ENCODE results near the gene HEATR5A.
"Not testable (repeated sequence)": the region's sequence is repeated elsewhere in the genome, so short reads cannot be mapped to it uniquely, and the experiment has no call there.

Gene HEATR5A

DNA sequence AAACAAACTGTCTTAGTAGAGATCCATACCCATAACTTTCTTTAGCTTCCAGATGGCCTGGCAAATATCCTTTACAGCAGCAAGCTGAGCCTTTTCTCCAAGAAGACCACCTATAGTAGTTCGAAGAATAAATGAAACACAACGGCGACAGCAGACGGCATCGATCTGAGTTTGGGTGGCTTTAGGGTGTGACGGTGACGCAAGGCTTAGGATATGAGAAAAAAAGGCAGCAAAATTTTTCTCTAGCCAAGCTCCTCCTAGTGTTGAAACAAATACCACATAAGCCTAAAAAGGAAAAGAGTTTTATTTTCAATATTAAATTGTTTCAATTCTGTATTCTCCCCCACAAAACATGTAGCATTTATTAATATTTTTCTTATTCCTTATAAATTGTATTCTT lies 33.3 kb downstream of the HEATR5A start:
- no peak for DNase-seq

DNA sequence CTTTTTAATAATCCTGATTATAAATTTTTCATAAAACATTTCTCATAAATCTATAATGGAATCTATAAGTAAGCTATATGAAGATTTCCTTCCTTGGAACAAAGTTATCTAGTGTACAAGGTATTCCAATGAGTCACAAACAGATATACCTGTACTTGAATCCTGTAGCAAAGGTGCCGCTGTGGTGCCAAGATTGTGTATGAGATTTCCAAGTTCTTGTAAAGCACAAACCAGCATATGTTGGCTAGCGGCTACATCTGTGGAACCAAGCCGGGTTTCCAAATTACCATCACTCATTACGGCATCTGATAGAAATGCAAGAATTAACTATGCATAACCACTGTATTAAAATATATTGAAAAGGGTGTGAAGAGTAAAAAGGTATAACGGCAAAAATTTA lies 34.1 kb downstream of the HEATR5A start:
- no peak for DNase-seq

DNA sequence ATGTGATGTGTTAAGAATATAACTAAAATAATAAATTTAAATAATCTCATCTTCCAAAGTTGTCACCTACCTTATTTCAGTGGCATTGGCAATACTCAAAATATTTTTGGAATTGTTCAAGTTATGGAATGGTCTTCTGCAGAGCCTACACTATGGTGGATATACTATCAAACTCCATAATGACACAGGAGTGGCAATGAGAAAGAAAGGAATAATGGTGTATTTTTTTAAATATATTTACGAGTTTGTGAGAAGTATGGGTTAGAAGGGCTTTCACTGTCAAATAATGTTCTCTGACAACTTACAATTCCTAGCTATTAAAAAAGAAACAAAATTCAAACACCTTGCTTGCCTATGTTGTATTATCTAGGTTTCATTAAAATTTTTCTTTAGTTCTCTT lies 38.1 kb downstream of the HEATR5A start:
- DNase-seq: no peak

DNA sequence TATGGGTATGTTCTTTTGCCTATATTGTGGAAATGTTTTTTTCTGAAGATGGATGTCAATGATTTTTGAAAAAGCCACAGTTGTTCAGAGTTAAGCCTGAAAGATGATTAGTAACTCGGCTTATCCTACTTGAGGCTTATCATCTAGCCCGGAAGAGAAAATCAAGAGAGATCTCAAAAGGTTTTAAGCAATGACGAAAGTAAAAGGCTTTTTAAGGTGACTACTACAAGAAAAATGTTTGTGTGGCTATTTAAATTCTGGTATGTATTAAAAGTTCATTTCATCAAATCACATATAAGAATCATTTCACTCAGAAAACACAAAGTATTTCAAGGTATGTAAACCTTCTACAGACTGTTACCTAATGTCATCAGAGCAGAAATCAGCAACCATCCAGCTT lies 40.2 kb downstream of the HEATR5A start:
- no peak for DNase-seq

DNA sequence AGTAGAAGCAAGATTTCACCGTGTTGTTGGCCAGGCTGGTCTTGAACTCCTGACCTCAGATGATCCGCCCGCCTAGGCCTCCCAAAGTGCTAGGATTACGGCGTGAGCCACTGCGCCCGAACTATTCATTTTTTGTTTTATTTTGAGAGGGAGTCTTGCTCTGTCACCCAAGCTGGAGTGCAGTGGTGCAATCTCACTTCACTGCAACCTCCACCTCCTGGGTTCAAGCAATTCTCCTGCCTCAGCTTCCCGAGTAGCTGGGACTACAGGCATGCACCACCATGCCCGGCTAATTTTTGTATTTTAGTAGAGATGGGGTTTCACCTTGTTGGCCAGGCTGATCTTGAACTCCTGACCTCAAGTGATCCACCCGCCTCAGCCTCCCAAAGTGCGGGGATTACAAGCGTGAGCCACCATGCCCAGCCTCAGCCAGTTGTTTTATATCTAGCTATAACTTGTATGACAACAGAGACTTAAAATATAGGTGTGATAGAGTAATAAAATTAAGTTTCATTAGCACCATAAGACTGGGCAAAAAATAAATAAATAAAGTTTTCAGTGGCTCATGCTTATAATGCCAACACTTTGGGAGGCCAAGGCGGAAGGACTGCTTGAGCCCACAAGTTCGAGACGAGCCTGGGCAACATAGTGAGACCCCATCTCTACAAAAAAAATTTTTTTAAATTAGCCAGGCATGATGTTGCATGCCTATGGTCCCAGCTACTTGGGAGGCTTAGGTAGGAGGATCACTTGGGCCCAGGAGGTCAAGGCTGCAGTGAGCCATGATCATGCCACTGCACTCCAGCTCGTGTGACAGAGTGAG lies 41.0 kb downstream of the HEATR5A start:
- DNase-seq: not testable (repeated sequence)

DNA sequence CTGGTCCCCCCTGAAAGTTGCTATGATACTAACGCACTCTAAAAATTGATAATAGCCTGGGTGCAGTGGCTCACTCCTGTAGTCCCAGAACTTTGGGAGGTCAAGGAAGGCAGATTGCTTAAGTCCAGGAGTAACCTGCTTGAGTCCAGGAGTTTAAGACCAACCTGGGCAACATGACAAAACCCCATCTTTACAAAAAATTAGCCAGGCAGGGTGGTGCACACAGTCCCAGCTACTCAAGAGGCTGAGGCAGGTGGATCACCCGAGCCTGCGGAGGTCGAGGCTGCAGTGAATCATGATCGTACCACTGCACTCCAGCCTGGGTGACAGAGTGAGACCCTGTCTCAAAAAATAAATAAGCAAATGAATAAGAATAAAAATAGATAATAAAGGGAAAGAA lies 42.9 kb downstream of the HEATR5A start:
- no peak for DNase-seq

DNA sequence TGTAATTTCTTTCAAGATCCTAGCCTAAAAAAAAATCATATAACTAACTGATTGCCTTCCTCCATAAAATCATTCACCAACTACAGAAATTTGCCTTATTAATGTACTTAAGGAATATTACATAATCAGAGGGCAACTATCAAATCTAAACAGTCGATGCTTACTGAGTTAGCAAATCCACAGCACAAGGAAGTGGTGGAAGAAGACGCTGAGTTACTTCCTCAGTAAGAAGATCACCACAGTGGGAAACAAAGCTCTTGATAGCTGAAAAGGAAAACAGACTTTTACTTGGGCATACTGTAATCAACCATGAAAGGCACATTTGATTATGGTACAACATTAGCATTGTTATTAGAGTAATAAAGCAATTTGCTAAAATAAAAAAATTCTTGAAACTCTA lies 48.7 kb downstream of the HEATR5A start:
- no peak for DNase-seq

DNA sequence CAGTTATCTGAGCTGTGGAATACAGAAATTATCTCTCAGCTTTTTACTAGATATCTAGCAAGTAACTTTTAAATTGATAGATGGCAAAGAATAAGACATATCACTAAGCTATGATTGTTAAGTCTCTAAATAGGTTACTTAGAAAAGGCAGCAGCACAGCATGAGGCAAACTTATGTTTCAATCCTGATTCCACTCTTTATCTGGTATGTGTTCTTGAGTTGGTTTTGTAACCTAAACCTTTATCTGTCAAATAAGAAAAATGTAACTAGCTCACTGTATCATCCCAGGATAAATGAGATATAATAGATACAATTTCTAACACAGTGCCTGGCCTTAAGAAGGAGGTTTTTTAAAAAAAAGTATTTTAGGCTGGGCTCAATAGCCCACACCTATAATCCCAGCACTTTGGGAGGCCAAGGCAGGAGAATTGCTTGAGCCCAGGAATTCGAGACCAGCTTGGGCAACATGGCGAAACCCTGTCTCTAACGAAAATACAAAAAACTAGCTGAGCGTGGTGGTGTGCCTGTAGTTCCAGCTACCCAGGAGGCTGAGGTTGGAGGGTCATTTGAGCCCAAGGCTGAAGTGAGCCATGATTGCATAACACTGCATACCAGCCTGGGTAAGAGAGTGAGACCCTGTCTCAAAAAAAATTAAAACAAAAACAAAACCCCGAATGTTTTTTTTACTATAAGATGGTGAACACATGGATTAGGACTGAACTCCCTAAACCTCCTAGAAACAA lies 56.8 kb downstream of the HEATR5A start:
- no peak for DNase-seq

DNA sequence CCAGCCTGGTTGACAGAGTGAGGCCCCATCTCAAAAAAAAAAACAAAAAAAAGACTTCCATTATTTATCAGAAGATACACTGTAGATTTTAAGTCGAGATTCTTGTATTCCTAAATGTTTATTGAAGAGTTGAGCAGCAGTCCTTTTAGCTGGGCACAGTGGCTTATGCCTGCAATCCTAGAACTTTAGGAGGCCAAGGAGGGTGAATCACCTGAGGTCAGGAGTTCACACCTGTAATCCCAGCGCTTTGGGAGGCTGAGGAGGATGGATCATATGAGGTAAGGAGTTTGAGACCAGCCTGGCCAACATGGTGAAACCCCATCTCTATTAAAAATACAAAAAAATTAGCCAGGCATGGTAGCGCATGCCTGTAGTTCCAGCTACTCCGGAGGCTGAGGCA lies 57.6 kb downstream of the HEATR5A start:
- DNase-seq: no peak

DNA sequence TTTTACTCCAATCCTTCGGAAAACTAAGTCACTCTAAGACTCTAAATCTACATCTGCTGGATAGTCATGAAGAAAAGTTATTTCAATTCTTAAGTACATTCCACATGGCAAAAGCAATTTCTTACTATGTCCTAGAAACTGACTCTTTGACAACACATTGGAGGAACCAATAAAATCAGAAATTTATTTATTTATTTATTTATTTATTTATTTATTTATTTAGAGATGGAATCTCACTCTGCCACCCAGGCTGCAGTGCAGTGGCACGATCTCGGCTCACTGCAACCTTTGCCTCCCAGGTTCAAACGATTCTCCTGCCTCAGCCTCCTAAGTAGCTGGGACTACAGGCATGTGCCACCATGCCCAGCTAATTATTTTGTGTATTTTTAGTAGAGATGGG lies 58.6 kb downstream of the HEATR5A start:
- DNase-seq: not testable (repeated sequence)

DNA sequence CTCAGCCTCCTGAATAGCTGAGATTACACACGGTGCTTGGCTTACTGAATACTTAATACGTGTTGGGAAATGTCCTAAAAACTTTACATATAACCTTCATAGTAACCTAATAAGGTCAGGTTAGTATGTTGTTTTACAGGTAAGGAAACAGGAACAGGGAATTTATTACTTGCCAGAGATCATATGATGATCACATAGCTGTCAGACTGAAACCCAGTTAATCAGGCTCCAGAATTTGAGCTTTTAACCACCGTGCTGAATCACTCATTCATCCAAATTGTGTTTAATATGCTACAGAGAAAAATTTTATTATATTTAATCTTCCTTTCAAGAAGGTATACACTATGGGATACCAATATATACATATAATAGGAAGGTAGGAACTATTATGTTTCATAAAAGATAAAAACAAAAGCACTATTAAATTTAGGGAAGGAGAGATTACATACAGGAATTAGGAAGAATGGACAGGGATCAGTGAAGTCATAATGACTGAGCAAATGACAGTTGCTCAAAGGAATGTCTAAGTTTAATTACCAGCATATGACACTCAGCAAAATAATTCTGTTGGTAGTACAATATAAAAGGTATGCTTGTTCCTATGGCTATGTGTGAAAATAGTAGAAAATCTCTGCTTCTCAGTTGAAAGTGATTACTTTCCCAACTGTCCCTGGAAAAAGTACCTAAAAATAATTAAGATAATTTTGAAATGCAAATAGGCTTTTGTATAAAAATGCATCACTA lies 59.3 kb downstream of the HEATR5A start:
- no peak for DNase-seq

DNA sequence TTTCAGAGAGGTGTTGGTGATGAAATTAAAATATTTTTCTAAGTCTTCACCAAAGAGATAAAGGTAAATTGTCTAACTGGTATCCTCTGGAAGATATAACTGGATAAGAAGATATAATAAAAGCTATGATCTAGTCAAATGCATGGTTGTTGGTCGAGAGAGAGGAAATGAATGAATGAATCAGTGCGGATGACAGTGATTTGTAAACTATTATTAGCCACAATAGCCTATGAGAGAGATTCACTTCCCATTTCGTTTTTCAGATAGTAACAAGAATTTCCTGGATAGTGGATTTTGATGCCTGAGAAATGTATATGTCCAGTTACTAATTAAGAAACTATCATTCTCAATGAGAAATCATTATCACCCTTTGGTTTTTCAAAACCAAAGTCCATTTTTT lies 63.1 kb downstream of the HEATR5A start:
- DNase-seq: no peak

DNA sequence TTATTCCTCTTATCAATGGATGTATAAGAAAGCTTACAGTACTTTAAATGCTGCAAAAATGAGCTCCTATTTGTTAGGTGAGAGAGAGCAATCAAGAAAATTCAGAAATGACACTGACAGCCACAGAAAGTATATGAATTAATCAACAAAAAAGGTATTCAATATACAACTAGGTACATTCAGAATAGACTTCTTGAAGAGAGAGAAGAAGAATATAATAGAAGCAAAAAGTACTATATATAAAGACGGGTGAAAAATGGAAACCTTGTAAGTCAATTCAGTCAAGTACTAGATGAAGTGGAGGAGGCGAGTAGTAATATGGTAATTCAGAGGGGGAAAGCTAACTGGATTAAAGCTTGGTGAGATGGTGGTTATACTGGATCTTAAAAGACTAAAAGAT lies 74.3 kb downstream of the HEATR5A start:
- DNase-seq: peak; percentile 5

DNA sequence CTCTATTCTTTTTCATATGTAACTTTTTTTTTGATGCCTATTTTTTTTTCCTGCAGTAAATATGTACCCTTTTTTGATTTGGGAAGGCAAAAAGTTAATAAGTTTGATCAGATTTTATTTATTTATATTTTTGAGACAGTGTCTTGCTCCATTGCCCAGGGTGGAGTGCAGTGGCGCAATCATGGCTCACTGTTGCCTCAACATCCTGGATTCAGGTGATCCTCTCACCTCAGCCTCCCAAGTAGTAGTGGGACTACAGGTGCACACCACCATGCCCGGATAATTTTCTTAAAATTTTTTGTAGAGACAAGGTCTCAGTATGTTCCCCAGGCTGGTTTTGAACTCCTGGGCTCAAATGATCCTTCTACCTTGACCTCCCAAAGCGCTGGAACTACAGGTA lies 79.1 kb downstream of the HEATR5A start:
- no peak for DNase-seq

DNA sequence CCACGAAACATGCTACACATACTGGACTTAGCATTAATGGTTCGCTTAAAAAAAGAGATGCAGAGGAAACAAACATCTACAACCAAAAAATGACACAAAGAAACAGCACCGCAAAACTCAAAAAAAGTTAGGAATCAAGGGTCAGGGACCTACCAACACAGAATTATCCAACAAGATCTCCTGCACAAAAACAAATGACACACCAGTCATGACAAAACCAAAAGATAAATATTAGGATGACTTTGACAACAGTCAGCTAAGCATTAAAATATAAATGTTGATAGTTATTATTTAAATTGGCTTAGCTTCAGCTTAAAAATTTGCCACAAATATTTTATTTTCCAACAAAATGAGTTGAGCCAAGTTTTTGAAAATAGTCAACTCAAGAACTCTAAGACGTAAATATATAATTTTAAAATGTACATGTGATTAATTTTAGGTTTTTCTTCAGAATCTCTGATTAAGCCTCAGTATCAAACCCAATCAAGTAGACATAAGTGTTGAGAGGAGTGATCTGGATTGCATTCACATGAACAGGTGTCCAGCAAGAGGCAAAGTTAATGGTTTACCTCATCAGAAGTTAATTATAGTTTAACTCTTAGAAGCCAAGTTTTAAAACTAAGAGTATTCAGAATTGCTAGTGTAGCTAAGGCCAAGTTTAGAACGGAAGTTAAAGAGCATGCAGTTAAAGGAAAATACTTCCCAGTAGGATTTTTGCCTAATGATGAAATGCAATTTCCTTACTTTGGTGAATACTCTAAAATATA lies 79.9 kb downstream of the HEATR5A start:
- no peak for DNase-seq

DNA sequence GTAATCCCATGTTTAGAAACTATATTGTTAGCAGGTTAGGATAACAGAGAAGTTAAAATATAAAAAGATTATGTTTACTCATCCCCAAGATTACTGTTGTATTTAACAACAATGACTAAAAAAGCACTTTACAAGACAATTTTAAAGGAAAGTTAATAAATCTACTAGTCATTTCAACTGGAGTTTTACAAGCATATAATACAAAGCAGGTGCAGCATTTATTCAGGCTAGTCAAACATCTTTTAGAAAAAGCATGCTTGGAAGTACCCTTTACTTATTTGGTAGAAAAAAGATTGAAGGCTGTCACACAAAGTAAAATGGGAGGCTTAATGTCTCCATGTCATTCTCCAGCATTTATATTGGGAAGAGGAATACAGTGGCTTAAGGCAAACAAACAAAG lies 80.6 kb downstream of the HEATR5A start:
- DNase-seq: no peak

DNA sequence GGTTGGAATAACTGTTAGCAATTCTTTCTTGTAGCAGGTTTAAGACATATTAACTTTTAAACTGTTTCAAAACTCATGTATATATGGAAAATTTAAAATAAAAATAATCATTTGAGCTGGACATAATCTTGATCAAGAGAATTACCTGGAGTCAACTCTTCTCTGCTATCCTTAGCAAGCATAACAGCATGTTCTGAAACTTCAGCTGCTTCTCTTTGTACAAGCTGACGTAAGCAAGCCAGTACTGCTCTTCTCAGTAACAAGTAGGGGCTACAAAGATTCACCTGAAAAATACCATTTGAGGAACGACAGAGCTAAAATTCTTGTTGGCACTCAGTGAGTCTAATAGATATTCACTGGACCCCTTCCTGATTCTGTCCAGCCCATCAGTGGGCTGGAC lies 83.0 kb downstream of the HEATR5A start:
- DNase-seq: no peak

DNA sequence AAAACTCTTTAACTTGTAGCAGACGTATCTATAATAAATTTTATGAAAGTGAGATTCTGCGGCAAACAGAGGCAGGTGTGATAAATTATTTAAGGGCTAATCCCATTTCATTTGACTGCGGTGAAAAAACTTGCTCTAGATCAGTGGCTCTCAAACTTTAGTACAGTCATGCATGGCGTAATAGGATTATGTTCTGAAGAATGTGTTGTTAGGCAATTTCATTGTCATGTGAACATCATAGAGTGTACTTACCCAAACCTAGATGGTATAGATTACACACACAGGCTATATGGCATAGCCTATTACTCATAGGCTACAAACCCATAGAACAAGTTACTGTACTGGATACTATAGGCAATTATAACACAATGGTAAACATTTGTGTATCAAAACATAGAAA lies 83.7 kb downstream of the HEATR5A start:
- DNase-seq: no peak

DNA sequence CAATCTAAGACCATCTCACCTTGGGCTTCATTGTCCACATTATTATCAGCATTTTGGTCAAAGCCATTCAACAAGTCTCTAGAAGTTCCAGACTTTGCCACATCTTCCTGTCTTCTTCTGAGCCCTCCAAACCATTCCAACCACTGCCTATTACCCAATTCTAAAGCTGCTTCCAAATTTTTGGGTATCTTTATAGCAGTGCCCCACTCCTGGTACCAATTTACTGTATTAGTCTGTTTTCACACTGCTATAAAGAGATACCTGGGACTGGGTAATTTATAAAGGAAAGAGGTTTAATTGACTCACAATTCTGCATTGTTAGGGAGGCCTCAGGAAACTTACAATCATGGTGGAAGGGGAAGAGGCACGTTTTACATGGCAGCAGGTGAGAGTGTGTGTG lies 89.0 kb downstream of the HEATR5A start:
- not testable (repeated sequence) for DNase-seq

DNA sequence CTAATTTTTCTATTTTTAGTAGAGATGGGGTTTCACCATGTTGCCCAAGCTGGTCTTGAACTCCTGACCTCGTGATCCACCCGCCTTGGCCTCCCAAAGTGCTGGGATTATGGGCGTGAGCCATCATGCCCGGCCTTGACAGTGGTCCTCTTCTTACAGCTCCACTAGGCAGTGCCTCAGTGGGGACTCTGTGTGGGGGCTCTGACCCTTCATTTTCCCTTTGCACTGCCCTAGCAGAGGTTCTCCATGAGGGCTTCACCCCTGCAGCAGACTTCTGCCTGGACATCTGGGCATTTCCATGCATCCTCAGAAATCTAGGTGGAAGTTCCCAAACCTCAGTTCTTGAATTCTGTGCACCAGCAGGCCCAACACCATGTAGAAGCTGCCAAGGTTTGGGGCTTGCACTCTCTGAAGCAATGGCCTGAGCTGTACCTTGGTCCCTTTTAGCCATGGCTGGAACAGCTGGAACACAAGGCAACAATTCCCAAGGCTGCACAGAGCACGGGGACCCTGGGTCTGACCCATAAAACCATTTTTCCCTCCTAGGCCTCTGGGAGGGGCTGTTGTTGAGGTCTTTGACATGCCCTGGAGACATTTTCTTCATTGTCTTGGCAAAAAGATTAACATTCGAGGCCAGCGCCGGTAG lies 90.4 kb downstream of the HEATR5A start:
- not testable (repeated sequence) for DNase-seq

DNA sequence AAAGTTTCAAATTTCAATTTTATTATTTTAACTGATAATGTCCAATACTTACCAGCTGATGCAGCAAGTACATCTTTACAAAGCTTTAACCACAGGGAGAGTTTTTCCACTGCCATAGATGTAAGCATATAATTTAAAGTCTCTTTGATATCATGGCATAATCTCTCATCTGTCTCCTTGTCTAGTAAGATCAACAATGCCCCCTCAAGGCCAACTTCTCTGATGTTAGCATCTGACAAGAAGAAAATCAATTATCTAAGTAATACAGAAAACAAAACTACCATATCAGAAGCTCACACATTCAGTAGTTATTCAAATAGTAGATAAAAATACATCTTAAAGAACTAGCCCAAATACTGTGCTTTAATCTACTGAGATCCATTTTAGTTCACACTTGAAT lies 94.2 kb downstream of the HEATR5A start:
- DNase-seq: no peak

DNA sequence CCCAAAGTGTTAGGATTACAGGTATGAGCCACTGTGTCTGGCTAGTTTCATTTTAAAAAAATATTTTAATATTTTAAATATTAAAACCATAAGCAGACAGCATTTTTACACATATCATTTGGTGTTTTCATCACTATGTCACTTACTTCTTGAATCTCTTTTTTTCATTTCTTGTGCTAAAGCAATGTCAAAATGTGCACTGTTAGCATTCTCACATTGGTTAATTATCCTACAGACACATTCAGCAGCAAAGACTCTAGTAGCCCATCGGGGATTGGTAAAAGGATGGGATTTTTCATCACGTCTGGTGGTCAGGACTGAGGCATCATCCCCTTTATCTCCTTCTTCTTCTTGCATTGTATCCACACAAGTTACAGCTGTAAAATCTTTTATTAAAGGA lies 96.9 kb downstream of the HEATR5A start:
- DNase-seq: no peak

Measured in activated CD4-positive, alpha-beta T cell treated with anti-CD3 and anti-CD28 coated beads, Interleukin-2, amount 50 U/mL, for 16 hours (primary cell).